Ovary (tissue), 3 donors: ENCODE results near the gene CYP27C1.

Experiments
- CTCF ChIP-seq, 3 donors: fragments of 450-650 bp in 2 of 3; fragments of 200-600 bp in 1 of 3; IDR thresholded peaks; one replicate each; pipeline versions ENCODE4 v1.5.1 to v1.8.0; 2016 to 2022; ENCODE audit warnings: antibody characterized with exemption in 3 of 3, mild to moderate bottlenecking in 1 of 3
- POLR2A ChIP-seq: fragments of 450-650 bp; IDR thresholded peaks from one replicate; pipeline ENCODE4 v1.6.1; 2017; ENCODE audit warnings: antibody characterized with exemption, mild to moderate bottlenecking, moderate library complexity
- donor health status: DM: no; HTN: no; CAD: no.

- no peak for TF ChIP-seq CTCF (IDR thresholded peaks at IDR 0.05)
- no peak for TF ChIP-seq POLR2A
Observed at GRCh38 chr2:127159543-127159942, 60.6 kb downstream of the CYP27C1 start.
